GM12873 (cell line): ENCODE results near the gene SLFN13.

Experiments used
- TF ChIP-seq, protein P1 (sequence below): IDR thresholded peaks from 2 replicates; pipeline ENCODE4 v1.5.1; 2012; ENCODE audit warnings: low read depth, mild to moderate bottlenecking, moderate library complexity, low read length, control low read depth; ENCODE audit not compliant: insufficient read depth; ENCODE audit errors: missing control alignments

SLFN13 gene

DNA sequence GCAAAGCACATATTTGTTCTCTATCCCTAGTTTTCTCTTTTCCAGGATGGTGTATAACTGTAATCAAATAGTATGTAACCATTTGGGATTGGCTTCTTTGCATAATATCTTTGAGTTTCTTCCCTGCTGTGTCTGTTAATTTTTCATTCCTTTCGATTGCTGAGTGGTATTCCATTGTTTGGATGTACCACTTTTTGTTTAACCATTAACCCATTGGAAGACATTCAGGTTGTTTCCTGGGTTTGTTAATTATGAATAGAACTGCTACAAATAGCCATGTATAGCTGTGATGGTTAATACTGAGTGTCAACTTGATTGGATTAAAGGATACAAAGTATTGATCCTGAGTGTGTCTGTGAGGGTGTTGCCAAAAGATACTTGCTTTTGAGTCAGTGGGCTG is 4.6 kb upstream of the SLFN13 start:
- TF ChIP-seq, protein P1, sequence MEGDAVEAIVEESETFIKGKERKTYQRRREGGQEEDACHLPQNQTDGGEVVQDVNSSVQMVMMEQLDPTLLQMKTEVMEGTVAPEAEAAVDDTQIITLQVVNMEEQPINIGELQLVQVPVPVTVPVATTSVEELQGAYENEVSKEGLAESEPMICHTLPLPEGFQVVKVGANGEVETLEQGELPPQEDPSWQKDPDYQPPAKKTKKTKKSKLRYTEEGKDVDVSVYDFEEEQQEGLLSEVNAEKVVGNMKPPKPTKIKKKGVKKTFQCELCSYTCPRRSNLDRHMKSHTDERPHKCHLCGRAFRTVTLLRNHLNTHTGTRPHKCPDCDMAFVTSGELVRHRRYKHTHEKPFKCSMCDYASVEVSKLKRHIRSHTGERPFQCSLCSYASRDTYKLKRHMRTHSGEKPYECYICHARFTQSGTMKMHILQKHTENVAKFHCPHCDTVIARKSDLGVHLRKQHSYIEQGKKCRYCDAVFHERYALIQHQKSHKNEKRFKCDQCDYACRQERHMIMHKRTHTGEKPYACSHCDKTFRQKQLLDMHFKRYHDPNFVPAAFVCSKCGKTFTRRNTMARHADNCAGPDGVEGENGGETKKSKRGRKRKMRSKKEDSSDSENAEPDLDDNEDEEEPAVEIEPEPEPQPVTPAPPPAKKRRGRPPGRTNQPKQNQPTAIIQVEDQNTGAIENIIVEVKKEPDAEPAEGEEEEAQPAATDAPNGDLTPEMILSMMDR: no peak

- TF ChIP-seq, protein P1: no peak
Observed at GRCh38 chr17:35449371-35449931, 885 bp upstream of the SLFN13 start.

DNA sequence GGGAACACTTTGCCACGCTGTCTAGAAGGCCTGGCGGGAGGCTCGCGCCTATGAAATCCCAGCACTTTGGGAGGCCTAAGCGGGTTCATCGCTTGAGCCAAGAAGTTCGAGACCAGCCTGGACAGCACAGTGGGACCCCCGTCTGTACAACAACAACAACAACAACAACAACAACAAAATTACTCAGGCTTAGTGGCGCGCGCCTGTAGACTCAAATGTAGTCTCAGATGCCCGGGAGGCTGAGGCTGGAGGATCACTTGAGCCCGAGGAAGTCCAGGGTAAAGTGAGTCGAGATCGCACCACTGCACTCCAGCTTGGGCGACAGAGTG is 297 bp upstream of the SLFN13 start:
- TF ChIP-seq, protein P1: no peak

- TF ChIP-seq, protein P1: no peak
Observed at GRCh38 chr17:35447499-35447898, 1.1 kb downstream of the SLFN13 start.

DNA sequence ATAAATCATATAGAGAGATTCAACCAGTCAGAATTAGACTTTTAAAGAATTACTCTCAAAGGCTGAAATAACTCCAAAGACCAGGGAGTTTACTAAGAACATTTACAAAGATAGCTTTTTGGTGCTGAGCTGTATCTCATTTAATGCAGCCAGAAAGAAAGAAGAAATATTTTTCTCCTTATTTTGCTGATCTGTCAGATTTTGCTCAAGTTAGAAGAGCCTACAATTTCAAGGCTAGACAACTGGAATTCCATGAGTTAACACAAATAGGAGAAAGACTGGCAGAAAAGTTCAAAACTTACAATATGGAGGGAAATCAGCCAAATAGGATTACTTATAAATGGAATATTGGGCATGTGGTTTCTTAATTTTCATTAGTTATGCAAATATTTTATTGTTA is 10.1 kb downstream of the SLFN13 start:
- TF ChIP-seq, protein P1: no peak

DNA sequence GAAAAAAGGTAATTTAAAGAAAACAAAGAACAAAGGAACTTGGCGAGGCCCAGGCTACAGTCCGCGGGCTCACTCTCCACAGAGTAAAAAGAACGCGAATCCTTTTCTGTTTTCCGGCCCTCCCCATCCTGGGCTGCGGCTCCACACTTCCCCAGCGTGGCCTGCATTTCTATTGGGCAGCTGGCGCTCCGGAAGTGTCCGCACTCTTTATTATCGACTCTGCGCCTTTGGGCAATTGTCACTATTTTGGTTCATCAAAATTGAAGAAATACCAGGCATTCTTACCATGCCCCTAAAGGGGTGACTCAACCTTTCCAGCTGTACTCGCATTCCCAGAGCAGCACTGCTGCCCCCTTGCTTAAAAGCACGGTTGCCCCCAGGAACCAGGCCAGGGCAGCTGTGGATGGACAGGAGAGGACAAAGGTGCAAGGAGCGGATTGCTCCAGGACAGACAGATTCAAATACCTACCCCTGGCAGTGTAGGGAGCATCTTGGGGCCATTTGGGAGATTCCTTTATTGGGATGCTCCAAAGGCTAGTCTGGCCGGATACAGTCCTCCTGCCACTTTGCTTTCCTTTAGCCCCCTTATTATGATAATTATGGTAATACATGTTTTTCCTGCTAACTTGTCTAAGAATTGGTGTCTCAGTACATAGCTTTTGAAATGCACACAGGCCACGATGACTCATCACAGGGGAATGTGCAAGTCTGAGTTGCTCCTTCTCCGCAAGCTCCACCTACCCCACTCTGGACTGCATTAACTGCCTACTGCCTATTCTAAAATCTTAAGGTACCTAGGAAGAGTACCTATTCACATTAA is 15.3 kb downstream of the SLFN13 start:
- TF ChIP-seq, protein P1: no peak

GRCh38 chr17:35432176-35433074 is 16.1 kb downstream of the SLFN13 start, which contains the start of gene SLFN12:
TSS of gene SLFN12 (minus strand) at chr17:35432500. CDS start at chr17:35423028, 9,472 bp downstream.
- TF ChIP-seq, protein P1: no peak
